HG03025 (cell line): Measurements from ENCODE around the gene DZANK1.
A peak's percentile ranks its signal among the peaks of the same experiment; 100 is the strongest.
"Not testable (repeated sequence)": the region's sequence is repeated elsewhere in the genome, so short reads cannot be mapped to it uniquely, and the experiment has no call there.

Experiments
- ATAC-seq: cut with Tn5 transposase; IDR thresholded peaks from one replicate; pipeline ENCODE4 v1.9.1; 2021; ENCODE audit warnings: mild to moderate bottlenecking, moderate library complexity; ENCODE audit not compliant: unreplicated experiment, low FRiP score

DZANK1 gene

DNA sequence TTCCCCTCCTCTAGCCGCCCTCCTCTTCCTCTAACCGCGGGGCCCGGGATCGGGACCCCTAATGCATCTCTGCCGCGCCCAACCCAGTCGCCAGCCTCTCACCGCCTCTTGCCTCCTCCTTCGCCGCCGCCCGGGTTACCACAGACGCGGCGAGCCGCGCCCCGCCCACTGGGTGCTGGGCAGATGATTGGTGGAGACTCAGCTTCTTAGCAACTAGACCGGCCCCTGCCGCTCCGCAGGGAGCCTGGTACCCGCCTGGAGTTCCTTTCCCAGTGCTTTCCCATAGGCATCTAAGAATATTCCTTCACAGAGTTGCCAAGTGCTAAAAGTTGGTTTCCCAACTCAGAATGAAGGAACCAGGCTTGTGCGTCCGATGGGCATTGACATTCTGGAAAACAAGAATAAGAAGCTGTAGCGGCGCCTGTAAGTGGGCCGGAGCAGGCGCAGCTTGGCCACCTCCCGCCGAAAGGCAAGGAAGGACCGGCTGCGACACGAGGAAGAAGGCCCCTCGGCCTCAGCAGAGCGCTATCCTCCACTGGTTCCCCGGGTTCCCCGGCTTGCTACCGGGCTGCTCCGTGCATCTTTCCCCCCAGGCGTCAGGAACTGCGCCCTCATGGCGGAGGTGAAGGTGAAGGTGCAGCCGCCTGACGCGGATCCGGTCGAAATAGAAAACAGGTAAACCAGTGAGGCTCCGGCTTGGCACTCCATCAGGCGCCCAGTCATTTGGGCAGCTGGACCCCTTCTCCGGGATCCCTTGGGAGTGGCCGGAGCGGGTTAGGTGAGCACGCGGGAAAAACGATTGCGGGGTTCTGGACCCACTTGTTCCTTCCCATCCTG lies at the start of gene DZANK1, which contains the start of gene POLR3F:
Gene DZANK1 (minus strand): TSS at position 137 of the 837 bp plus-strand sequence. CDS start 1,672 bp downstream, outside the sequence.
Gene POLR3F (plus strand): TSS at position 497 of the 837 bp plus-strand sequence. CDS start 117 bp downstream, at position 614.
- ATAC-seq: peak; percentile 98

DNA sequence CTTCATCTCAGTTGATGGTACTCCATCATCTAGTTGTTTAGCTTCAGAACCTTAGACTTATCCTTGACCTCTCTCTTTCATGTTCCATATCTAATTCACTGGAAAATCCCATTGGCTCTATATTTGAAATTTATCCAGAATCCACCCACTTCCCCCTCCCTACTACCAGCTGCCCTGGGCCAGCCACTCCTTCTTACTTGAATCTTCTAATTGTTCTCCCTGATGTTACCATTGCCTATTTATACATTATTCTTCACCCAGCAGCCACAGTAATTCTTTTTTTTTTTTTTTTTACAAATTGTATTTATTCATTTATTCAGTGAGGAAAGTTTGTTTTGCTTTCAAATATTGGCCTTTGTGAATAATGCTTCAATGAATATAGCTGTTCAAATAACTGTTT lies 49.1 kb upstream of the DZANK1 start:
- no peak for ATAC-seq

DNA sequence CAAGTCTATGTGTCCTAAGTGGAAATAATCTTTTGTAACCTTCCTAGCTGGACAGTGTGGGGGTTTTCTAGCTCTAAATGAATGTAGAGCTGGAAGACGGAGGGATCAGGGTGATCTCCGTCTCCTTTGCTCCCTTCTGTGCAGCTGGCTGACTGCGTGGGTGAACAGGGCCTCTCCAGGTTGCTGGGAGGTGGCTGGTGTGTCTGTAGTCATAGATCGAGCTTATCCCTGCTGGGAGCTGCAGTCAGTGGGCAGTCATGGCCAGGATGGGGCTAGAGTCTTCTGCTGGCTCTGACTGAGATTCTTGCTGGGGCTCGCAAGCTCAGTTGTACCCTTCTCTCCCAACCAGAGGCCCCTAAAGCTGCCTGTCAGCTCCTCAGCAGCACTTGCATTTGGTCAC lies 47.3 kb upstream of the DZANK1 start:
- no peak for ATAC-seq

GRCh38 chr20:18513208-18513607 lies 46.4 kb upstream of the DZANK1 start:
- no peak for ATAC-seq

GRCh38 chr20:18511571-18511970 lies 44.7 kb upstream of the DZANK1 start:
- no peak for ATAC-seq

DNA sequence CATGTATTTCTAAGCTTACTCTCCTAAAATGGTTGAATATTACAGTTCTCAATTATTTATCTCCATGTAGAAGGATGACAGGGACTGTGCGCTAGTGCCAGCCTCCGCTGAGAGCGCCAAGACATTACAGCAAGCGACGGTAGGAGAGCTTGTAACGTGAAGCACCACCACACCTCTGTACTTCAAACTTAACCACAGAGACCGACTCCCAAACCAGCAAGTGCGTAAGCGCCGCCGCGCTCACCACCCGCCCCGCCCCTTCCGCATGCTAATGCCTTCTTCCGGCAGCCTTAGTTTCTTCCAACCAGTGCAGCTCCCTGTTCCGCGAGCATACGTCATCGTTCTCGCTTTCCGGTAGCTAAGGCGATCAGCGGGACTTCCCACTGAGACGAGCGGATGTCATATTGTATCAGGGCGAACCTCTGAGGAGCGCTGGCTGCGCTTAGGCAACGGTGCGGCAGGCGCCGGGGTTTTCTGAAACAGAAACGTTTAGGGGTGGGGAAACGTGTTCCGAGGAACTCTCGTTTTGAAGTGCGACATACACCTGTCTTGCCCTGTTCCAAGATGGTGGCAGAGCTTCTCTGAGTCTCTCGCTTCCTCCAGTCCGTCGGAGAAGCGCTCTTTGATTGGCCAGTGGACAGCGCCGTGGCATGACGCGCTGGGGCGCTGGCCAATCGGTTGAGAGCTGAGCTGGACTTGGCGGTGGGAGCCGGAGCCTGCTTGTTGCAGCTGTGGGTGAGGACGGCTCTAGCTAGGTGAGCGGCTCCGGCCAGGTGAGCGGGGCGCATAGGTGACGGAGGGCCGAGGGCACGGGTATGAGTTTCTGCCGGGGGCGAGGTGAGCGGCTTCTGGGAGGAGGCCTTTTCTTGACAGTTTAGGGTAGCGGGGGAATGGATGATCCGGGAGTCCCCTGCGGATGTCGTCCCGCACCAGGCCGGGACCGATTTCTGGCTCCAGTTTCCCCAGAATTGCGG lies 40.7 kb upstream of the DZANK1 start, which contains the start of gene SEC23B:
Gene SEC23B (plus strand): TSS at position 723 of the 974 bp plus-strand sequence. CDS start 2,896 bp downstream, outside the sequence.
- ATAC-seq: peak; percentile 96

- no peak for ATAC-seq
These were observed 39.9 kb upstream of the DZANK1 start for GRCh38 chr20:18506744-18507143.

- ATAC-seq: no peak
These were observed 37.7 kb upstream of the DZANK1 start for GRCh38 chr20:18504479-18505060.

GRCh38 chr20:18501672-18502071 lies 34.8 kb upstream of the DZANK1 start:
- ATAC-seq: not testable (repeated sequence)

- ATAC-seq: no peak
These were observed 30.8 kb upstream of the DZANK1 start for GRCh38 chr20:18497603-18498002.

- ATAC-seq: peak; percentile 97
These were observed 30.1 kb upstream of the DZANK1 start, which contains the start of gene RBBP9 for GRCh38 chr20:18496740-18497592. Gene RBBP9 (minus strand): TSS chr20:18497225. CDS start chr20:18497167, 58 bp downstream.

DNA sequence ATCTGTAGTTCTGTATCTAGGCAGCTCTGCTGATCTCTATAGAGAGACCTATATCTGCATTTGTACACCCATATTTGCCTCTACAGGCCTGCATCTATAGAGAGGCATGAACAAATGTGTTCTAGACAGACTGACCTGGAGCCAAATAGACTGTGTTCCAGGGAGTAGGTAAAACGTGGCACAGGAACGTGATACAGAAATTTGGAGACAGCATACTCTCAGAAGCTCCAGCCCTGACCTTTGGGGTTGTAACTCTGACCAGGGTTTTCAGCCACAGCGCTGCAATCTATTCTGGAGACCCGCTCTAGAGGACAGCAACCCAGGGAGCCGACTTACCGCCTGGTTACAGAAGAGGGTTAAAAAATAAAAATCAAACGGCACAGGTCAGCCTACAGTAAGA lies 29.2 kb upstream of the DZANK1 start:
- no peak for ATAC-seq

DNA sequence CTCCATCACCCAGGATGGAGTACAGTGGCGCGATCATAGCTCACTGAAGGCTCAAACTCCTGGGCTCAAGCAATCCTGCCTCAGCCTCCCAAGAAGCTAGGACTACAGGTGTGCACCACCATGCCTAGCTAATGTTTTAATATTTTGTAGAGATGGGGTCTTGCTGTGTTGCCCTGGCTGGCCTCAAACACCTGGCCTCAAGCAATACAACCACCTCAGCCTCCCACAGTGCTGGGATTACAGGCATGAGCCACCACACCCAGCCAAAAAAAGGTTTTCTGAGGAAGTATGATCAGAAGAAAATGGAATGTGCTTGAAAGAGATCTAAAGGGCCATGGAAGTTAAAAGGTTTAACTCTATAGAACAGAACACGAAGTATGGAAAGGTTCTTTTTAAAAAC lies 21.5 kb upstream of the DZANK1 start:
- ATAC-seq: no peak

DNA sequence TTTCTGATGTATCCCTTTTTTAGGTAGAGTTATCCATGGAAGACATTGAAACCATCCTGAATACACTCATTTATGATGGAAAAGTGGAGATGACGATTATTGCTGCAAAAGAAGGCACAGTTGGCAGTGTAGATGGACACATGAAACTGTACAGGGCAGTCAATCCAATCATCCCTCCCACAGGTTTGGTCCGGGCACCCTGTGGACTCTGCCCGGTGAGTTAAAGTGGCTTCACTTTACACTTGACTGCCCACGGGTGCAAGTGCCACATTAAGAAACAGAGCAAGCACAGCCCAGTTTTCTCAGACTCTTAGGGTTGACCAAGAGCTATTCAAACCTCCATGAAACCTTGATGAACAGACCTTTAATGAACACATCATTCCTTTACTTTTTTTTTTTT lies 14.8 kb upstream of the DZANK1 start:
- ATAC-seq: no peak

DNA sequence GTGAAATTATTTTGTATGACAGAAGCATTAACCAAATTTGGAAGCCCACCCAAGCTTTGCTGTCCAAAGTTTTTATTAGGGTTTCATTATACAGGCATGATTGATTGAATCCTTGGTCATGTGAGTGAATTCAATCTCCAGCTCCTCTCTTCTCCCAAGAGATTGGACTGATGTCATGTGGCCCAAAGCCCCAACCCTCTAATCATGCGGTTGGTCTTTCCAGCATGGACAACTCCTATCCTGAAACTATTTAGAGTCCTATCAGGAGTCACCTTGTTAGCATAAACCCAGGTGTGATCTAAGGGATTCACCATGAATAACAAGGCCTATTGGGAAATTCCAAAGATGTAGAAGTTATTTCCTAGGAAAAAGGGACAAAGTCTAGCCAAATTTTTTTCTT lies 11.0 kb upstream of the DZANK1 start:
- no peak for ATAC-seq

DNA sequence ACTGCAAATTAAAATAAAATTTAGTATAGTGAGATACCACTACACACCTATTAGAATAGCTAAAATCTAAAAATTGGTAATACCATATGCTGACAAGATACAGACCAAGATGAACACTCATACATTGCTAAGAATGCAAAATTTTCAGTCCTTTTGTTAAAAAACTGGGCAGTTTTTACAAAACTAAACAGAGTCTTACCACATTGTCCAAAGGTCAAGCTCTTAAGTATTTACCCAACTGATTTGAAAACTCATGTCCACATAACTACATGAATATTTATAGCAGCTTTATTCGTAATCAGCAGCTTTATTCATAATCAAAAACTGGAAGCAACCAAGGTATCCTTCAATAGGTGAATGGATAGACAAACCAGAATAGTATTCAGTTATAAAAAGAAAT lies 10.4 kb upstream of the DZANK1 start:
- no peak for ATAC-seq

GRCh38 chr20:18466574-18466893 lies 296 bp downstream of the DZANK1 start:
- ATAC-seq: peak; percentile 29

GRCh38 chr20:18465536-18466200 lies 1.2 kb downstream of the DZANK1 start:
- ATAC-seq: no peak

GRCh38 chr20:18456600-18456999 lies 10.2 kb downstream of the DZANK1 start:
- ATAC-seq: no peak
